RCC 7860 (cell line): Measurements from ENCODE around the gene NAGLU.

Experiments used
- DNase-seq: peaks from one replicate; pipeline ENCODE4 v3.0.0-alpha.2; 2015; ENCODE audit warnings: low spot score
- FAIRE-seq: peaks from 2 replicates; lab custom pipeline; 2012; peaks lifted over from hg19 to GRCh38; lab: Jason Lieb, UNC

NAGLU gene

GRCh38 chr17:42586514-42587230, 50.6 kb downstream of the NAGLU start:
- FAIRE-seq (no peak), DNase-seq (no peak)

- no peak for DNase-seq
- no peak for FAIRE-seq
Observed at GRCh38 chr17:42590886-42591285, 54.8 kb downstream of the NAGLU start.

GRCh38 chr17:42591411-42591810, 55.4 kb downstream of the NAGLU start:
- no peak for DNase-seq

More at GRCh38 chr17:42591411-42591810, 55.4 kb downstream of the NAGLU start:
- FAIRE-seq, result no peak
